ENCODE data around the gene SLC6A2.

The SLC6A2 gene

DNA sequence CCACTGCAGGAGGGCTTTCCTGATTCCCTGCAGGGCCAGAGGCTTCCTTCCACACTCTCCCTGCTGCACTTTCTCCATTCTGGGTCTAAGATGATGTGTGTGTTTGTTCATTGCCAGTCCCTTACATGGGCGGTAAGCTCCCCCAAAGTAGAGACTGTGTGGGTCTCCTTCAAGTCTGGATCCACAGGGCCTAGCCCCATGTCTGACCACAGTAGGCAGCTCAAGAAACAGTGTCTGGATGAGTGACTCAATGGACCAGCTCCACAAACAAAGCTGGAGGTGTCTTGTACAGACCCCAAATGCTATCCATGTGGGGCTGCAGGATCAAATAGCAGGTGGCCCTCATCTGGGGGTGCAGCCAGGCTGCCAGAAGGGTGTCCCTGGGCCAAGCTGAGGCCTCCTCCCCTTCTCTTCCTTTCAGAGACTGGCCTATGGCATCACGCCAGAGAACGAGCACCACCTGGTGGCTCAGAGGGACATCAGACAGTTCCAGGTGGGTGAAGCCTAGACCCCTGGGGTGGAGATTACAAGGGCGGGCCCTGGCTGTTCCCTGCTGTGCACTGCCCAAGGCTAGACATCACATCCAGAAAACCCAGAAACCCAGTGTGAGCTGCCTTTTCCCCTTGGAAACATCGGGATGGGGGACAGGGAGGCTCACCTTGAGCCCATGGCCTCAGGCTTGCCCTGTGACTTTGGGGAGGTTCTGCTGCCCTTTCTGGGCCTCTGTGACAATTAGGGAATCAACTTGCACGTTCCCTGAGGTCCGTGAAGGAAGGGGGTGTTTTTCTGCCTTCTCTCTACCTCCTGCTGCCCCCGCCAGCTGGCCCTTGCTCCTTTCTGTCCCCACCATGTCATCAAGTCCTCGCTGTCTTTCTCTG, 45.9 kb downstream of the SLC6A2 start:
- TF ChIP-seq, protein P1, sequence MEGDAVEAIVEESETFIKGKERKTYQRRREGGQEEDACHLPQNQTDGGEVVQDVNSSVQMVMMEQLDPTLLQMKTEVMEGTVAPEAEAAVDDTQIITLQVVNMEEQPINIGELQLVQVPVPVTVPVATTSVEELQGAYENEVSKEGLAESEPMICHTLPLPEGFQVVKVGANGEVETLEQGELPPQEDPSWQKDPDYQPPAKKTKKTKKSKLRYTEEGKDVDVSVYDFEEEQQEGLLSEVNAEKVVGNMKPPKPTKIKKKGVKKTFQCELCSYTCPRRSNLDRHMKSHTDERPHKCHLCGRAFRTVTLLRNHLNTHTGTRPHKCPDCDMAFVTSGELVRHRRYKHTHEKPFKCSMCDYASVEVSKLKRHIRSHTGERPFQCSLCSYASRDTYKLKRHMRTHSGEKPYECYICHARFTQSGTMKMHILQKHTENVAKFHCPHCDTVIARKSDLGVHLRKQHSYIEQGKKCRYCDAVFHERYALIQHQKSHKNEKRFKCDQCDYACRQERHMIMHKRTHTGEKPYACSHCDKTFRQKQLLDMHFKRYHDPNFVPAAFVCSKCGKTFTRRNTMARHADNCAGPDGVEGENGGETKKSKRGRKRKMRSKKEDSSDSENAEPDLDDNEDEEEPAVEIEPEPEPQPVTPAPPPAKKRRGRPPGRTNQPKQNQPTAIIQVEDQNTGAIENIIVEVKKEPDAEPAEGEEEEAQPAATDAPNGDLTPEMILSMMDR (IDR thresholded peaks at IDR 0.05; ENCODE audit: extremely low read depth, missing control alignments), result peak; percentile 41
- peak; percentile 59 for DNase-seq (ENCODE audit: low spot score)

DNA sequence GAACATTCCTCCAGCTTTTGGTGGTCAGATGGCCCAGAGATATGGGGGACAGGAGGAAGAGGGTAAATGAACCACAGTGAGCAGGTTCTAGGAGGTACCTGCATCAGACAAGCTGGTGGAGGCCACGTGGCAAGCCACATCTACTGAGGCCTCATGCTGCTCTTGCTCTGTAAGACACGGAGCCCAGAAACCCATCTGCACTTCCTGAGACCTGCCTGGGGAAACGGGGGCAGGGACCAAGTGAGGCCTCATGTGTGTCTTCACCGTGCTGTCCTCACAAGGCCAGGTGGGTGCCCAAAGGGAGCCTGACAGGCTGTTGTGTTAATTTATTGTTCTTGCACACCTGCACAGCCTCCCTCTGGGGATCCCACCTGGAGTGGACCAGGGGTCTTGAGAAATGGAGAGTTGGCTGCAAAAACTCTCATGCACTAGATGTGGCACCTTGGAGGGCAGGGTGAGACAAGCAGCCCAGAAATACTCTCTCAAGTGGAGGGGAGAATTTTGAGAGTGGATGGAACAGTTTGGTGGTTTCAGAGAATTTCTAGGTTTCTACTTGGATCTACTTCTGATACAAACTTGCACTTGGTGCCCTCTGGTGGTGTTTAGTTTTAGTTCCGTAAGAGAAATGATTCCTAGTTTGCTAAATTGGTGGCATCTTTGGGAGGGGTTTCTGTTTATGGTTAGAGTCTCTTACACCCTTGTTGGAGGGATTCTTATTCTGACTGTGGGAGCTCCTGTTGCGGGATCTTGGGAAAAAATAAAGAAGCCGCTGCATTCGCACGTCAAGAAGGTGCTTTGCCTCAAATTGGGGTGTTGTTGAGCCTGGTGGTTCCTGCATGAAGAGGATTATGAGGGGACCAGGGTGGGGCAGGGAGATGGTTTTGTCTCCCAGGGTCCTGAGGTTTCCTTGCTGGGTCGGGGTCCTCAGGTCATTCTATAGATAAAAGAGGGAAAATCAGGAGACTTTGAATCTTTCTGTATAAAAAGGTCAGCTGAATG, 47.5 kb downstream of the SLC6A2 start:
- DNase-seq (ENCODE audit: low spot score), result peak; percentile 25
- TF ChIP-seq, protein P1 (IDR thresholded peaks at IDR 0.05; ENCODE audit: extremely low read depth, missing control alignments), result no peak

DNA sequence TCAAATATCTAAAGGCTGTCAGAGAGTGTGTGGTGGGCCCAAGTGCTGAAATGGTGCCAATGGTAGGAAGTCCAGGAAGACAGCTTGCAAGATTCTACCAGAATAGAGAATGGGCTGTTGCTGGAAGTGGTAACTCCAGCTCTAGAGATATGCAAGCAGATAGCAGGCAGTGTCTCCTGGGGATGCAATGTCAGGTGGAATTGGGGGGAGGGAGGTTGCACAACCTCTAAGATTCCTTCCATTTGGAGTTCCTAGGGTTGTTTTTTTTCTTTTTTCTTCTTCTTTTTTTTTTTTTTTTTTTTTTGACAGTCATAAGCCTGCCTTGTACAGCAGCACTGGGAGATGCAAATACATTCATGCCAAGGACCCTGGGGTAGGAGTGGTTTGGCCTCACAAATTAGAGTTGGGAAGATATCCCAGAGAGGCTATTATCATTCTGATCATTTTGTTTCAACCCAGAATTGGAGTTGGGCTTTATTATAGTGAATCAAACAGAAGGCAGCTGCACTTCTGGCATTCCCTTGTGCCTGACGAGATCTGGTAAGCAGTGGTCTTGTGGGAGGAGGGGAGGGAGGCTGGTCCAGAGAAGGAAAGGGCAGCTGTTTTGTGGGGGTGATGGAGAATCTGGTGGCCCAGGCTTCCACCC, 51.1 kb downstream of the SLC6A2 start:
- no peak for DNase-seq (ENCODE audit: low spot score)
- TF ChIP-seq, protein P1 (IDR thresholded peaks at IDR 0.05; ENCODE audit: extremely low read depth, missing control alignments), result no peak

DNA sequence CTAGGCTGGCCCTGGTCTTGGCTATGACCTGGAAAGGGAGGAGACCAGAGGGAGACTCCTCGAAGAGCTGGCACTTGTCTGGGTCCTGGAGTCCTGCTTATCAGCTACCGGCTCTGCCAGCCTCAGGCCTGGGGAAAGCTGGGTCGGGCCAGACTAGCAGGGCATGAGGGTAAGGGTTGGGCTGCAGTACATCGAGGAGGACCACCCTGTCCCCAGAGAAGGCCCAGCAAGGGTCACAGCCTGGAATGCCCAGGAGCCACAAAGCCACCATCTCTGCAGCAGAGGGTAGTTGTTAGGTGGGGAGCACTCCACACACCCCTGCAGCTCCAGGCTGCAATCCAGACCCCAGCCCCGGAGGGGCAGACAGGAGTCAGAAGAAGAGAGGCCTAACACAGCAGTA, 54.0 kb downstream of the SLC6A2 start:
- TF ChIP-seq, protein P1 (IDR thresholded peaks at IDR 0.05; ENCODE audit: extremely low read depth, missing control alignments), result no peak
- DNase-seq (ENCODE audit: low spot score), result no peak

DNA sequence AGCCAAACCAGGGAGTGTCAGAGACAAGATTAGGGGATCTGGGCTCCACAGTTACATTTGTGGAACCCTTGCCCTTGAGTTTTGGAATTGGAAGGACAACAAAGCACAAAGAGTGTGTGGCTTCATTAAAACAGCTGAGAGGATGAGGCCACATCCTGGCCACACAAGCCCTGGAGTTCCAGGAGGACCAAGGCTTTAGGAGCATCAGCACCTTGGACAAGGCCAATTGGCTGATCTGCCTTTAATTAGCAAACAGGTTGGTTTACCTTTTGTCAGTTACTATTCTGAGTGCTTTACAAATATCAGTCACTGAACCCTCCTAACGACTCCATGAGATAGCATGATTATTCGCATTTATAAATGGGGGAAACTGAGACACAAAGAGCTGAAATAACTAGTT, 54.7 kb downstream of the SLC6A2 start:
- DNase-seq (ENCODE audit: low spot score), result no peak
- TF ChIP-seq, protein P1 (IDR thresholded peaks at IDR 0.05; ENCODE audit: extremely low read depth, missing control alignments), result no peak

DNA sequence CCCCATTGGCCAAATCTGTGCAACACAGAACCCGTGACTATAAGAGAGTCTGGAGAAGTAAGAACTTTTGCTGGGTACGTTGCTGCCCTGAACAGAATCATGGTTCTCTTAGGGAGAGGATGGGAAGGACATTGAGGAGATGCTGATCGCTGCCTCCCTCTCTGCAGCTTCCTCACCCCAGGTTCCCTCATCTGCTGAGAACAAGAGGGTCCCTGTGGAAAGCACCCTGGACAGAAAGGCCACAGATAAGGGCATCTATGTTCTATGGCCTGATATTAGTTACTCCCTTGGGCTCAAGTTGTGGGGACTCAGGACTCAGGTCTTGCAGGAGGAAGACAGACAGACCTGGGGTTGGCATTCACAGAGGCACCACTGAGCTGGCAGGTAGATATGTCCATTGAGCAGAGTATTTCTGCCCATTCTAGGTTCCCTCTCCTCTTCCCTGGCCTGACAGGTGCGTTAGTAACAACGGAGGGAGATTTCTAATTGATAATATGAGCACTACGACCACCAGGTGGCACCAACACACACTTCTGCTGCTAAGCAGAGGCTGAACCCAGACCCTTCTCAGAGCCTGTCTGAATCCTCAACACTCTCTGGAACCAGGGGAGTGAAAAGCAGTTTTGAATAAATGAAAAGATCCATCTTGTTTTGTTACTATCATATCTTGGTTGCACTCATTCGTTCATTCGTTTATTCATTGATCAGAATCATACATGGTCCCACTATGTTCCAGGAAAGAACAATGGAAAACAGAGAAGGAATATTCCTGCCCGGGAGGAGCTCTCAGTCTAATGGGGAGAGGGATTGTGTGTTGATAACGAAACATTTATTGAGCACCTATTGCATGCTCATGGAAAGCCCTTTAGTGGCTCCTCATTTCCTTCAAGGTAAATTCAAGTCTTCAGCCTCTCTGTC, 56.4 kb downstream of the SLC6A2 start:
- peak; percentile 61 for DNase-seq (ENCODE audit: low spot score)
- TF ChIP-seq, protein P1 (IDR thresholded peaks at IDR 0.05; ENCODE audit: extremely low read depth, missing control alignments), result peak; percentile 33
